ENCODE data around the gene NAGK. TPM values are rescaled to one million over a fixed set of nuclear protein-coding genes. Genes with fewer than 3 reads are reported as not detected.
"Not testable (repeated sequence)": the region's sequence is repeated elsewhere in the genome, so short reads cannot be mapped to it uniquely, and the experiment has no call there.

The NAGK gene
- total RNA-seq, 3 donors from 2014 or later: 64.5 to 105 (median 67.9) TPM

DNA sequence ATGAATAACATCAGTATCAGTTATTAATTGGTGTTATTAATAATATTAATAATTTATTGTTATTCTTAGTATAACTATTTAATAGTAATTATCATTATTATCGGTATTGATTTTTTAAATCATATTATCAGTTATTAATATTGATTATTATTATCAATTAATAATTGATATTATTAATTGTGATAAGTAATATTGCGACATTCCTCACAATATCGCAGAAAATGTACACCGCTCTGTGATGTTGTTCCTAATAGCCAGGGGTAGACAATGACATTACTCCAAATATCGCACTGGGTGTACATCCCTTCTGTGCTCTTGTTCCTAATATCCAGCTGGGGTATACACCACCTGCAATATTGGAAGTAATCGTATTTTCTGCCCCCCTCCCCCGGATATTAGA is 23.3 kb upstream of the NAGK start:
- TF ChIP-seq, protein P1, sequence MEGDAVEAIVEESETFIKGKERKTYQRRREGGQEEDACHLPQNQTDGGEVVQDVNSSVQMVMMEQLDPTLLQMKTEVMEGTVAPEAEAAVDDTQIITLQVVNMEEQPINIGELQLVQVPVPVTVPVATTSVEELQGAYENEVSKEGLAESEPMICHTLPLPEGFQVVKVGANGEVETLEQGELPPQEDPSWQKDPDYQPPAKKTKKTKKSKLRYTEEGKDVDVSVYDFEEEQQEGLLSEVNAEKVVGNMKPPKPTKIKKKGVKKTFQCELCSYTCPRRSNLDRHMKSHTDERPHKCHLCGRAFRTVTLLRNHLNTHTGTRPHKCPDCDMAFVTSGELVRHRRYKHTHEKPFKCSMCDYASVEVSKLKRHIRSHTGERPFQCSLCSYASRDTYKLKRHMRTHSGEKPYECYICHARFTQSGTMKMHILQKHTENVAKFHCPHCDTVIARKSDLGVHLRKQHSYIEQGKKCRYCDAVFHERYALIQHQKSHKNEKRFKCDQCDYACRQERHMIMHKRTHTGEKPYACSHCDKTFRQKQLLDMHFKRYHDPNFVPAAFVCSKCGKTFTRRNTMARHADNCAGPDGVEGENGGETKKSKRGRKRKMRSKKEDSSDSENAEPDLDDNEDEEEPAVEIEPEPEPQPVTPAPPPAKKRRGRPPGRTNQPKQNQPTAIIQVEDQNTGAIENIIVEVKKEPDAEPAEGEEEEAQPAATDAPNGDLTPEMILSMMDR (IDR thresholded peaks at IDR 0.05): no peak
- H3K36me3 ChIP-seq (ENCODE audit: low read depth): no peaks in the 10 kb centered on the region
- no peaks in the 10 kb centered on the region for H3K4me1 ChIP-seq (ENCODE audit: low read depth)
- H3K9me3 ChIP-seq: no peaks in the 10 kb centered on the region
- intact Hi-C loops (cut with DNase I, micrococcal nuclease): no loop called here
- no peak overlapping the region for H3K4me3 ChIP-seq
- DNase-seq: no peak
- ATAC-seq: no peak

DNA sequence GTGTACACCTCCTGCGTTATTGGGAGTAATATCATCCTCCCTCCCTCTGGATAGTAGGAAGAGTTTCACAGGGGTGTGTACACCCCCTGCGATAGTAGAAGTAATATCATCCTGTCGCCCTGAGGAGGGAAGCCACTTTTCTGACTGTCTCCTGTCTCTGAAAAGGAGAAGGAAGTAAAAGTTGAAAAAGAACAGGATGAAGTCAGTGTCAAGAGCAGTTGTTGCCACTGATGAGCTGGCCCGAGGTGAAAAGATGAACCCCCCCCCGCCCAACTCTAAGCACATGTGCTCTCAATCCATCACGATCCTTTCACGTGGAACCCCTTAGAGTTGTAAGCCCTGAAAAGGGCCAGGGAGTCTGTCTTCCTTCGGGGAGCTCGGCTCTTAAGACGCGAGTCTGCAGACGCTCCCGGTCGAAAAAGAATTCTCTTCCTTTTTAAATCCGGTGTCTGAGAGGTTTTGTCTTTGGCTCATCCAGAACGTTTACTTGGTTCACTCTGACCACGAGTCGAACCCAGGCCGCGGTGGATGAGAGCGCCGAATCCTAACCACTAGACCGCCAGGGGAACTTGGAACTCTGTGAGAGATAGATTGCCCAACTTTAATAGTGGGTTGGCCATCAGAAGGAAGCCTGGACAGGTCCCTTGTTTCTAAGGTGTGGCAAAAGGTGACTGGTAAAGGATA is 22.4 kb upstream of the NAGK start:
- intact Hi-C loops (cut with DNase I, micrococcal nuclease): no loop called here
- no peak for ATAC-seq
- no peaks in the 10 kb centered on the region for H3K4me1 ChIP-seq (ENCODE audit: low read depth)

DNA sequence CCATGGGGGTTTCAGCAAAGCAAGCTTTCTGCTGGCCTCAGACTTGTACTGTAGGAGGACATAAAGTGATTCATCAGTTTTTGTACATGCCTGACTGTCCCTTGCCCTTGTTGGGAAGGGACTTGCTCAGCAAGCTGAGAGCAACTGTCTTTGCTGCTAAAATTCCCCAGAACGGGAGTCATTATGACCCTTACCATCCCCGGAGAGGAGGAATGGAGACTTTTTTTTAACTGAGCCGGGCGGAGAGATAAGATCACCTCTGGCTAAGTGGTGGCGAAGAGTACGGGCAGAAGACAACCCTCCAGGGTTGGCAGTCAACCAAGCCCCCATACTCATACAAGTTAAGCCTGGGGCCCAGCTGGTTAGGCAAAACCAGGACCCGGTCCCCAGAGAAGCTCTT is 20.4 kb upstream of the NAGK start:
- no peaks in the 10 kb centered on the region for H3K9me3 ChIP-seq
- H3K4me3 ChIP-seq: no peak overlapping the region

More for the DNA sequence above, 22.4 kb upstream of the NAGK start:
- TF ChIP-seq, protein P1 (IDR thresholded peaks at IDR 0.05): no peak
- H3K36me3 ChIP-seq (ENCODE audit: low read depth): no peaks in the 10 kb centered on the region
- H3K4me3 ChIP-seq: no peak overlapping the region
- no peaks in the 10 kb centered on the region for H3K9me3 ChIP-seq
- no peak for DNase-seq

DNA sequence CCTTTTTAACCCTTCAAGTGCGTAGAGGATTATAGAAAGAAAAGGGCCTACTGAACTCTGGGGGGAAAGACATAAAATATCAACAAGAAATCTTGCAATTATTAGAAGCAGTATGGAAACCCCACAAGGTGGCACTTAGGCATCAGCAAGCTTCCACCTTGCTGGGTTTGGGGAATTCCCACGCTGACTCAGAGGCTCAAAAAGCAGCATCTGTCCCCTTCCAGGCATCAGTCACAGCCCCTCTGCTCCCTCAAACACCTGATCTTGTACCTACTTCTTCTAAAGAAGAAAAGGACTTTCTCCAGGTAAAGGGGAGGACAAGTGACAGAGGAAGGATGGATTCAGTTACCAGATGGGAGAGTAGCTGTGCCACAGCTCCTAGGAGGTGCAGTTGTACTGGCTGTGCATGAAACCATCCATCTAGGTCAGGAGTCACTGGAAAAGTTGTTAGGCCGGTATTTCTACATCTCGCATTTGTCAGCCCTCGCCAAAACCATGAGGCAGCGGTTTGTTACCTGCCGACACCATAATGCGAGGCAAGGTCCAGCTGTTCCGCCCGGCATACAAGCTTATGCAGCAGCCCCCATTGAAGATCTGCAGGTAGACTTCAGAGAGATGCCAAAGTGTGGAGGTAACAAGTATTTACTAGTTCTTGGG is 18.6 kb upstream of the NAGK start:
- H3K4me3 ChIP-seq; H3K9me3 ChIP-seq; H3K4me1 ChIP-seq (ENCODE audit: low read depth); ATAC-seq; H3K36me3 ChIP-seq (ENCODE audit: low read depth); intact Hi-C loops (cut with DNase I, micrococcal nuclease): not testable (repeated sequence)
- DNase-seq: peak in 1 of 3 donors; percentile 54

More for the DNA sequence above, 20.4 kb upstream of the NAGK start:
- intact Hi-C loops (cut with DNase I, micrococcal nuclease): no loop called here
- no peak for DNase-seq
- Histone ChIP-seq H3K36me3 (ENCODE audit: low read depth) (no peaks in the 10 kb centered on the region), H3K4me1 (ENCODE audit: low read depth) (no peaks in the 10 kb centered on the region)
- TF ChIP-seq, protein P1 (IDR thresholded peaks at IDR 0.05): no peak
- no peak for ATAC-seq

DNA sequence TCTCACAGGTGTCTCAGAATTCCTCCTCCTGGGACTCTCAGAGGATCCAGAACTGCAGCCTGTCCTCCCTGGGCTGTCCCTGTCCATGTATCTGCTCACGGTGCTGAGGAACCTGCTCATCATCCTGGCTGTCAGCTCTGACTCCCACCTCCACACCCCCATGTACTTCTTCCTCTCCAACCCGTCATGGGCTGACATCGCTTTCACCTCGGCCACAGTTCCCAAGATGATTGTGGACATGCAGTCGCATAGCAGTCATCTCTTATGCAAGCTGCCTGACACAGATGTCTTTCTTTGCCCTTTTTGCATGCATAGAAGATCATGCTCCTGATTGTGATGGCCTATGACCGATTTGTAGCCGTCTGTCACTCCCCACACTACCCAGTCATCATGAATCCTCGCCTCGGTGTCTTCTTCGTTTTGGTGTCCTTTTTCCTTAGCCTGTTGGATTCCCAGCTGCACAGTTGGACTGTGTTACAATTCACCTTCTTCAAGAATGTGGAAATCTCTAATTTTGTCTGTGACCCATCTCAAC is 13.2 kb upstream of the NAGK start:
- H3K4me3 ChIP-seq; DNase-seq; ATAC-seq; H3K36me3 ChIP-seq (ENCODE audit: low read depth); intact Hi-C loops (cut with DNase I, micrococcal nuclease); H3K9me3 ChIP-seq; H3K4me1 ChIP-seq (ENCODE audit: low read depth): not testable (repeated sequence)

DNA sequence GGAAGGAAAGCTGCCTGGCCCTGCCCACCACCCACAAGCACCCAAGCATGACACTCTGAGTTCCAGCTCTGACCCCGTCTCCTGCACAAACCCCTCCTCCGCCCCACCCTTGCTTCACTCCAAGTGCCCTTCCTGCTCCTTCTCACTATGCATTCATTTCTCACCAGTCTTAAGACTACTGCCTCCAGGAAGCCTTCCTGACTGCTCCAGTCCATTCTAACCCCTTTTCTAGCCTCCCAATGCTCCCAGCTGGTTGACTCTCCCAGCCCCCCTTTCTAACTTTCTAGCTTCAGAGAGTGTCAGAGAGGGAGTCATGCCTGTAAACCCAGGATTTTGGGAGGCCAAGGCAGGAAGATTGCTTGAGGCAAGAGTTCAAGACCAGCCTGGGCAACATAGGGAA is 8.2 kb upstream of the NAGK start:
- no peaks in the 10 kb centered on the region for H3K36me3 ChIP-seq (ENCODE audit: low read depth)
- no peak for ATAC-seq

More for the DNA sequence above, 8.2 kb upstream of the NAGK start:
- H3K9me3 ChIP-seq: no peaks in the 10 kb centered on the region
- H3K4me3 ChIP-seq: no peak overlapping the region
- TF ChIP-seq, protein P1 (IDR thresholded peaks at IDR 0.05): no peak
- H3K4me1 ChIP-seq (ENCODE audit: low read depth): no peaks in the 10 kb centered on the region
- intact Hi-C loops (cut with DNase I, micrococcal nuclease): no loop called here
- DNase-seq: no peak

All from mucosa of descending colon (tissue), 3 donors.